NCI-H345 (cell line): ENCODE measurements around the gene PHLDA3.
"Not testable (repeated sequence)": the region's sequence is repeated elsewhere in the genome, so short reads cannot be mapped to it uniquely, and the experiment has no call there.

ENCODE experiments used
- DNase-seq: peaks from one replicate; lab custom pipeline; 2025; lab: John Stamatoyannopoulos, UW

Gene PHLDA3

DNA sequence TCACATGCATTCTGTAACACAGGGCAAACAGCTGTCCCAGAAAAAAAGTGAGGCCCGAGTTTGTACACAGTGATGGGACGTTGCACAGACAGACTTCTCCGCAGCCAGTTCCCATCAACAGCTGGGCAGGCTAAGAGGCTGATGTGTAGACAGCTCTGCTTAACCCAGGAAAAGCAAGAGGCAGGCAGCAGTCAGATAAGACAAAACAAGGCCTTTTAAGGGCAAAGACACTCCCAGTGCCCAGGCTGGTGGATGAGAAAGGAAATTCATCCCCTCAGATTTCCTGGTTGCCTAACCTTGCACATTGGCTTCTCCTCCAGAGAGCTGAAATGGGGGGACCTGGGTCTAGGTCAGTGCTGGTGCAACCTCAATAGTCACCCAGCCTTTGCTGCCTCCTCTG lies 17.2 kb upstream of the PHLDA3 start:
- DNase-seq: no peak

GRCh38 chr1:201485184-201485774 lies 16.3 kb upstream of the PHLDA3 start:
- DNase-seq: no peak

- DNase-seq: no peak
Observed at GRCh38 chr1:201483373-201483949, 14.5 kb upstream of the PHLDA3 start.

DNA sequence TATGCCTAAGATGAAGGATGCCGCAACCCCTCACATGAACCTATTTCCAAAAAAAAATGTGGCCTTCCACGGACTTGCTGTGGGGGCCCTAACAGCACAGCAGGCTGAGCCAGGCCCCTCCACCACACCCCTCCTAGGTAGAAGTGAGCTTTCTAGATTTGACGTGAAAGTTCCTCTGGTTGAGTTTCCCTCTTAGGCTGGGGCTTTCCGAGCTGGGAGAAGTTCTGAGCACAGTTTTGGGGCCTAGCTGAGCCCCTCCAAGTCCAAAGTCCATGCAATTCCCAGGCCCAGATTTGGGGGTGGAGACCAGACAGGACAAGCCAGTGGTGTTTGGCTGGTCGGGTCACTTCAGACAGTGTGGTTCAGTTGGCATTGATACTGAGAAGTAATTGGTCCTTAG lies 13.8 kb upstream of the PHLDA3 start:
- DNase-seq: no peak

DNA sequence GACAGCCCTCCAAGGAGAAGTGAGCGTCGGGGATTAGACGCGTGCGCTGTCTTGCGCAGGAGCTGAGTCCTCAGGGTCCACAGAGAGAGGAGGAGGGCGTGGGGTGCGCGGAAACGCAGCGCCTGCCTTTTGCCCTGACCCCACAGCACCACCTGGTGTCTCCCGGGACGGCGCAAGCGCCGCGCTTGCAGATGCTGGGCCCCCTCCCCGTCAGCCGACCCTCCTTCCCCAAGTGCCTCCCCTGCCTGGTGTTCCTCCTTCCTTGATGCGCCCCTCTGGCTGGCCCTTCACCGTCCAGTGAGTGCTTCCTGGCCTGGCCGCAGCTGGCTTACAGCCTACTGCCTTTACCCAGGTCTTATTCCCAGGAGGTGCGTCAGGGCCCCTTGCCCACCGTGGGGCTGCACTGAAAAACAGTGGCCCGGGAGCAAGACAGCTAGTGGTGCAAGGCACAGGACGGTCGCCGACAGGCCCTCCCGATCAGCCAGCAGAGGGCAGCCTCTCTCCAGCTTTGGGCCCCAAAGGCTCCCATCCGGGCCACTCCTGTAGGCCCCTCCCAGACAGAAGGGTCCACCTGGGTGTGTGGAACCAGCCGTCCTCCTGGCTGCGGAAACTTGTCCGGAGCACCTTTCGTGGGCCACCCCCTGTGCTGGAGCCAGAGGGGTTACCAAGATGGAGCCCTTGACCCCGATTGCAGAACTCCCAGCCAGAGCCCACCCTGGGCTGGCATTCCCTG lies 12.9 kb upstream of the PHLDA3 start:
- peak; percentile 88 for DNase-seq

DNA sequence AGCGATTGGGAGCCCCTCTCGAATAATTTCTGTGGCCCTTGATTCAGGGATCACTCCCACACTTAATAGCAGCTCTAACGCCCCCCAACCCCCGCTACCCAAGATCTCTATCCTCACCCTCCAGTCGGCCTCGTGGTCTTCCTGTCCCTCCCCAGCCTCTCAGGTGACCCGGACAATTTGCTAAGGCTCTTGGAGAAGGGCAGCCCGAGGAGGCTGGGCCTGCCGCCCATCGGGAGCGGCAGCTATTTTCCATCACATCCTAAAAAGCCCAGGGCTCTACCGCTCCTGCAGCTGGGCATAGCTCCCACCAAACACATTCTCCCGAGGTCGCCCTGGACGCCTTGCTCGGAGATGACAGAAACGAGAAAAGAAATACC lies 12.0 kb upstream of the PHLDA3 start:
- no peak for DNase-seq

GRCh38 chr1:201480231-201481003 lies 11.4 kb upstream of the PHLDA3 start:
- DNase-seq: peak; percentile 93

DNA sequence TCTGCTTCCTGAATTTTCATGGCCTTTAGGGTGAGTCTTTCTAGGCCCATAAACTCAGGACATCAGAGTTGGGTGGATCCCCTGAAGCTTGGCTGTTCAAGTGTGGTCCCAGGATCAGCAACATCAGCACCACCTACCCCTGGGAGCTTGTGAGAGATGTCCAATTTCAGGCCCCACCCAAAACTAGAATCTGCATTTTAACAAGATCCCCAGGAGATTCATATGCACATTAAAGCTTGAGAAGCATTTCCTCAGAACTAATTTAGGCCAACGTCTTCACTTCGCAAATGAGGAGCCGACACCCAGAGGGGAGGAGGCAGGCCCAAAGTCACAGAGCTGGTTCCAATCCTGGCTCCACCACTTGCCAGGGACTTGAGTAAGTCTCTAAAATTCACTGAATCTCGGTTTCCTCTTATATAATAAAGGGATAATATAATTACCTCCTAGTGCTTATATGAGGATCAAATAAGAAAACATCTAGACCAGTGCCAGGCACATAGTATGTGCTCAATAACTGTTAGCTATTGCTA lies 10.3 kb upstream of the PHLDA3 start:
- DNase-seq: no peak

DNA sequence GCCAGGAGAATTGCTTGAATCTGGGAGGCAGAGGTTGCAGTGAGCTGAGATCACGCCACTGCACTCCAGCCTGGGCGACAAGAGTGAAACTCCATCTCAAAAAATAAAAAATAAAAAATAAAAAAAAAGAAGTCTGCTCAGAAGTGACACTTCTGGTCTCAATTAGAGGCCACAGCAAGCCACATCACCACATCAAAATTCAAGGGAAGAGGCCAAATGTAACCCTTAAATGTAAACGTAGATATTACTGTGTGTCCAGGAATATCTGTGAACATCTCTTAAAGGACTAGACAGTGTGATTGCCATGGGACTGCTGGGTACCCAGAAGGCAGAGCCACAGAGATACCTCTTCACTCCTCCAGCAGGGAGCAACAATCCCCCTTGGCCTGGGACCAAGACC lies 9.7 kb upstream of the PHLDA3 start:
- DNase-seq: not testable (repeated sequence)

- no peak for DNase-seq
Observed at GRCh38 chr1:201476670-201477344, 7.8 kb upstream of the PHLDA3 start.

GRCh38 chr1:201475915-201476669 lies 7.1 kb upstream of the PHLDA3 start:
- DNase-seq: no peak

DNA sequence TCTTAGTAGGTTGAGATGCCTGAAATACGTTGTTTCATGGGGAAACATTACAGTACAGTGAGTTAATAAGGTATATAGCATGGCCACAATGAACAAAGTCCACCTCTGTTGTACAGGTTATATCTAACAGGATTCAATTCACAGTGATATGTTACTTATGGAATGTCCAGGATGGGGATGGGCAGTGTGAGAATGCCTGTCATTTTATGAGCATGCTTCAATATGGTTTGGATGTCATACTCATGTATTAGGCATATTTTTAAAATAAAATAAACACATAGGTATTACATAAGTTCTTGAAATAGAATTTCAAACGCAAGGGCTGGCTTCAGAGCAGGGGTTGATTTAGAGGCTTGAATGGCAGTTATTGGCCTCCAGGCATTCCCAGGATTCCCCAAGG lies 6.1 kb upstream of the PHLDA3 start:
- DNase-seq: no peak

GRCh38 chr1:201473296-201473695 lies 4.3 kb upstream of the PHLDA3 start:
- DNase-seq: no peak

GRCh38 chr1:201472321-201472720 lies 3.3 kb upstream of the PHLDA3 start:
- not testable (repeated sequence) for DNase-seq

- DNase-seq: no peak
Observed at GRCh38 chr1:201471772-201472171, 2.8 kb upstream of the PHLDA3 start.

DNA sequence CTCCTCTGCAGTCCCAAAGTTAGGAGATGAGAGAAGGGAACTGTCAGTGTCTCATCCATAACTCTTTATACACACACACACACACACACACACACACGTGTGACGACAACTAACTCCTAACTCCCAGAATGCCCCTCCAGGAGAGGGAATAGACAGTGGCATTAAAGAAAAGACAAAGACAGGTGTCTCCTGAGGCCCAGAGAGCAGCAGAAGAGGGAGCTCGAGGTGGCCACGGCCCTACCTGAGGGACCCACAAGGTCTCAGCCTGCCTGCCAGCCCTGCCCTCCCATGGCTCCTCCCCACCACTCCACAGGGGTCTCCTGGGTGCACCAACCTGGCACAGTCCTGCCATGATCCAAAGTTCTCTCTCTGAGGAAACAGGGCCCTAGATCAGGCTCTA lies 1.6 kb upstream of the PHLDA3 start:
- no peak for DNase-seq

GRCh38 chr1:201469645-201470074 lies 672 bp upstream of the PHLDA3 start:
- no peak for DNase-seq

GRCh38 chr1:201468501-201468843 lies 516 bp downstream of the PHLDA3 start:
- peak; percentile 25 for DNase-seq

GRCh38 chr1:201466492-201466891 lies 2.5 kb downstream of the PHLDA3 start:
- no peak for DNase-seq

DNA sequence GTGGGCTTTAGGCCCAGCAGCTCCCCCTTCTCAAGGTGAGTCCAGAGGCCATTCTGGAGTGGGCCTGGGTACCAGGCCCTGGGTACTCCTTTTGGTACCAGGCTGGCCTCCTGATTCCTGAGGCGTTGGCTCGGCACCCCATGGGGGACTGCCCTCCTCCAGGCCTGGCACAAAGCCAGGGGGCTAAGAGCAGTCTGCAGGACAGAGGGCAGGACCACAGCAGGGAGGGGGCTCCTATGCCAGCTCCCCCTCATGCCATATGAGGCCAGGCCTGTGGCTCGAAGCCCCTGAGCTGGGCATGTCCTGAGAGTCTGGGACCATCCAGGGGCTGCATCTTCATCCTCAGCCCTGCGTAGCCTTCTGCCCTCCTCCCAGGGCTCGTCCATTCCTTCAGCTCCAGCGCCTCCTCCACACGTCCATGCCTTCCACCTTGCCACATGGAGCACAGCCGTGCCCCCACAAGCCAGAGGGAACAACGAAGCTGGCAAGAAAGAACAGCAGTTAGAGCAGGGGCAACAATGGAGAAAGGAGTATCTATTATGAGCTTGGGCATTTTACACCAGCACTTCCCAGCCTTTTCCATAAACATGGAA lies 3.2 kb downstream of the PHLDA3 start:
- DNase-seq: no peak

- DNase-seq: no peak
Observed at GRCh38 chr1:201463071-201463552, 5.9 kb downstream of the PHLDA3 start.
